A549 (cell line): ENCODE measurements around the gene TRIM24. TPM values are rescaled to one million over a fixed set of nuclear protein-coding genes. Genes with fewer than 3 reads are reported as not detected.

Experiments used
- ATAC-seq, 2 experiments: fragments of 200-7000 bp in 1 of 2; fragments of >200 bp in 1 of 2; cut with Nextera tagmentation in 1 of 2; cut with Tn5 transposase in 1 of 2; 3 replicates each; pipeline versions ENCODE4 v1.8.0 to v1.9.1; 2018 to 2020; ENCODE audit warnings: mild to moderate bottlenecking in 1 of 2, moderate library complexity in 1 of 2
- CTCF ChIA-PET: fragments of 300-600 bp; sonication (Branson Sonifier 250); formaldehyde crosslinking; extraction: SDS; loops from one replicate; lab custom pipeline; 2021; ENCODE audit warnings: antibody characterized with exemption, inconsistent platforms; lab: Yijun Ruan, JAX
- POLR2A ChIA-PET: fragments of 350-600 bp; formaldehyde crosslinking; extraction: SDS; loops from one replicate; lab custom pipeline; 2021; ENCODE audit warnings: antibody characterized with exemption, inconsistent platforms; lab: Yijun Ruan, JAX
- DNase-seq, 2 experiments: peaks; one replicate each; pipeline versions ENCODE4 v3.0.0 to v3.0.0-alpha.2; 2011 to 2016; ENCODE audit warnings: low read depth in 1 of 2, low spot score in 1 of 2
- FAIRE-seq: peaks from 2 replicates; lab custom pipeline; 2011; peaks lifted over from hg19 to GRCh38; lab: Jason Lieb, UNC
- H3K27ac ChIP-seq, 2 experiments: fragments of >200 bp; sonication (Bioruptor Twin); formaldehyde crosslinking; 3 replicates each; pipeline ENCODE4 v1.5.1; 2016 to 2017
- H3K4me1 ChIP-seq: fragments of >200 bp; sonication (Bioruptor Twin); formaldehyde crosslinking; 3 replicates; pipeline ENCODE4 v1.6.1; 2016
- H3K4me2 ChIP-seq: fragments of >200 bp; sonication (Bioruptor Twin); formaldehyde crosslinking; 3 replicates; pipeline ENCODE4 v1.6.1; 2016
- H3K4me3 ChIP-seq: fragments of >200 bp; sonication (Bioruptor Twin); formaldehyde crosslinking; 3 replicates; pipeline ENCODE4 v1.5.1; 2016
- H3K9me3 ChIP-seq: fragments of >200 bp; sonication (Bioruptor Twin); formaldehyde crosslinking; 3 replicates; pipeline ENCODE4 v1.6.1; 2016
- CBX2 ChIP-seq: fragments of 200-600 bp; sonication (generic); IDR thresholded peaks from 2 replicates; pipeline ENCODE4 v1.6.1; 2016; ENCODE audit warnings: low read depth, mild to moderate bottlenecking, borderline replicate concordance
- CBX8 ChIP-seq: fragments of 200-600 bp; sonication (generic); IDR thresholded peaks from 2 replicates; pipeline ENCODE4 v1.6.1; 2016
- CHD2 ChIP-seq: fragments of 150-350 bp; IDR thresholded peaks from 2 replicates; pipeline ENCODE4 v1.6.1; 2014; ENCODE audit warnings: low read length; ENCODE audit not compliant: partially characterized antibody
- EHMT2 ChIP-seq: fragments of 200-600 bp; sonication (generic); IDR thresholded peaks from 2 replicates; pipeline ENCODE4 v1.6.1; 2016; ENCODE audit warnings: antibody characterized with exemption, low read depth, mild to moderate bottlenecking, moderate library complexity
- EP300 ChIP-seq, 2 experiments: fragments of >200 bp; sonication (Bioruptor Twin); formaldehyde crosslinking; IDR thresholded peaks; 2 replicates in 1 of 2; 3 replicates in 1 of 2; pipeline ENCODE4 v1.6.1; 2016 to 2017
- ESRRA ChIP-seq: fragments of 150-350 bp; IDR thresholded peaks from 2 replicates; pipeline ENCODE4 v1.6.1; 2014; ENCODE audit warnings: mild to moderate bottlenecking, low read length, borderline replicate concordance
- HEYL ChIP-seq: fragments of 250-450 bp; sonication (Bioruptor Pico); IDR thresholded peaks from 2 replicates; pipeline ENCODE4 v1.8.0; 2021; ENCODE audit warnings: mild to moderate bottlenecking, moderate library complexity
- HOXA7 ChIP-seq: fragments of 250-450 bp; sonication (Bioruptor Pico); IDR thresholded peaks from 2 replicates; pipeline ENCODE4 v1.5.0; 2020; ENCODE audit warnings: mild to moderate bottlenecking, moderate library complexity
- HOXB13 ChIP-seq: fragments of 250-450 bp; sonication (Bioruptor Pico); IDR thresholded peaks from 2 replicates; pipeline ENCODE4 v1.5.0; 2020; ENCODE audit warnings: low read depth, mild to moderate bottlenecking, moderate library complexity
- JUN ChIP-seq, 2 experiments: fragments of >200 bp; sonication (Bioruptor Twin); formaldehyde crosslinking; IDR thresholded peaks; 2 replicates in 1 of 2; 3 replicates in 1 of 2; pipeline ENCODE4 v1.6.1; 2016 to 2017
- JUNB ChIP-seq: fragments of >200 bp; sonication (Bioruptor Twin); formaldehyde crosslinking; IDR thresholded peaks from 2 replicates; pipeline ENCODE4 v1.6.1; 2016
- KDM5A ChIP-seq: fragments of 200-600 bp; sonication (generic); IDR thresholded peaks from 2 replicates; pipeline ENCODE4 v1.6.1; 2016; ENCODE audit warnings: antibody characterized with exemption, mild to moderate bottlenecking
- MAX ChIP-seq: IDR thresholded peaks from 2 replicates; pipeline ENCODE4 v1.6.1; 2012
- NFE2L2 ChIP-seq: fragments of 150-350 bp; conservative IDR thresholded peaks from 2 replicates; pipeline ENCODE4 v1.6.1; 2014; ENCODE audit warnings: low read length
- NR3C1 ChIP-seq: fragments of >200 bp; sonication (Bioruptor Twin); formaldehyde crosslinking; IDR thresholded peaks from 3 replicates; pipeline ENCODE4 v1.6.1; 2017
- POLR2AphosphoS2 ChIP-seq: conservative IDR thresholded peaks from 2 replicates; pipeline ENCODE4 v1.6.1; 2012; ENCODE audit warnings: low read length, improper control_type of control experiment, inconsistent platforms
- RAD21 ChIP-seq, 2 experiments: fragments of >200 bp in 1 of 2; sonication (Bioruptor Twin) in 1 of 2; formaldehyde crosslinking in 1 of 2; IDR thresholded peaks in 1 of 2; conservative IDR thresholded peaks in 1 of 2; 2 replicates in 1 of 2; 3 replicates in 1 of 2; pipeline ENCODE4 v1.6.1; 2012 to 2018; ENCODE audit warnings: inconsistent platforms in 1 of 2
- RARB ChIP-seq: fragments of 250-450 bp; sonication (Bioruptor Pico); IDR thresholded peaks from 2 replicates; pipeline ENCODE4 v1.8.0; 2021; ENCODE audit warnings: mild to moderate bottlenecking, moderate library complexity
- REST ChIP-seq: fragments of 200-600 bp; sonication (generic); IDR thresholded peaks from 2 replicates; pipeline ENCODE4 v1.6.1; 2016; ENCODE audit warnings: antibody characterized with exemption, mild to moderate bottlenecking, moderate library complexity
- RFX5 ChIP-seq: fragments of 450-650 bp; IDR thresholded peaks from 2 replicates; pipeline ENCODE4 v1.7.1; 2014; ENCODE audit warnings: antibody characterized with exemption, mild to moderate bottlenecking, moderate library complexity
- SMC3 ChIP-seq: fragments of >200 bp; sonication (Bioruptor Twin); formaldehyde crosslinking; IDR thresholded peaks from 3 replicates; pipeline ENCODE4 v1.6.1; 2018; ENCODE audit warnings: inconsistent platforms
- ZC3H11A ChIP-seq: fragments of 450-650 bp; IDR thresholded peaks from 2 replicates; pipeline ENCODE4 v1.6.1; 2014; ENCODE audit warnings: antibody characterized with exemption, mild to moderate bottlenecking
- ZFP36 ChIP-seq: fragments of 450-650 bp; IDR thresholded peaks from 2 replicates; pipeline ENCODE4 v1.6.1; 2014; ENCODE audit warnings: borderline replicate concordance; ENCODE audit not compliant: partially characterized antibody
- ZSCAN20 ChIP-seq: fragments of 250-450 bp; sonication (Bioruptor Pico); IDR thresholded peaks from 2 replicates; pipeline ENCODE4 v1.8.0; 2022; ENCODE audit warnings: mild to moderate bottlenecking, moderate library complexity
- WGBS: methylation state at CpG from one replicate; pipeline ENCODE4 v1.1.6; 2017; ENCODE audit errors: missing lambda C conversion rate; 5-methylcytosine and 5-hydroxymethylcytosine counted together
- polyA plus RNA-seq, 4 experiments: library from polyadenylated mRNA; depleted of rRNA in 3 of 4; stranded (reverse); fragments of >200 nt; fragmentation: RNase III in 1 of 4; extraction: RNeasy Plus Mini Kit Qiagen cat#74134 plus additional on column Dnase treatment in 1 of 4; gene quantifications; 2 replicates in 3 of 4; 3 replicates in 1 of 4; pipeline ENCODE4 v1.2.3, GENCODE V29; 2011 to 2017
- TF ChIP-seq, protein P1 (sequence below): fragments of 250-450 bp; sonication (Bioruptor Pico); IDR thresholded peaks from 2 replicates; pipeline ENCODE4 v1.5.0; 2021; ENCODE audit warnings: mild to moderate bottlenecking, moderate library complexity, borderline replicate concordance

The TRIM24 gene
- polyA plus RNA-seq, 2 of the 4 experiments (the other 2 are of a cell fraction): 8.3 to 11.6 TPM

DNA sequence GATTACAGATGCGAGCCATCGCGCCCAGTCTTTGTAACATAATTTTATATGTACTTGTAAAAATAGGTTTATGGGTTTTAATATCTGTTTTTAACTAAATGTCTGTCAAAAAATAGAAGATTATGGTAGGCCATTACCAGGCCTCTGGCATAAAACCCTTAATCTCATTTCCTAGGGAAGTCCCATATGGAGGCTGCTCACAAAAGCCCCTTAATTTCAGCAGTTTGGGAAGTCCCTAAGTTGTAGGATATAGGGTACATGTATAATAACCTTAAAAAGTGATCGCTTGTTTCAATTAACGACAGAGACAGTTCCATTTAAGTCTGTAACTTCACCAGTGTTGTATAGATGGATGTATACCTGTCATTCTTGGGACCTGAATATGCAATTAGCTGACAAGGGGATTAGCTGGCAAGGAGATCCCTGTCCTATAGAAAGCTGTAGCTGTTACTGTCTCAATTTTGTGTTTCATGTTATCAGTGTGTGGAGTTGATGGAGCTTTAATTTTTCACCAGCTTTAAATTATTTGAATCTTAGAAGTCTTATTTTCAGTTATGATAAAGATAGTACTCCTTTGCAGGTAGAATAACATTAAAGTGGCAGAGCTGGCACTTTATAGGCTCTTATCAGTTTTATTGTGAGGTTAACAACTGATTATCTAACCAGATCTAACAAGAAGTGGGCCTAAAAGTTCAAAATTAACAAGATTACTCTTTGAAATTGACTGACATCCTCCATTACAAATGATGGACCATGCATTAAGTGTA, 10.5 kb downstream of the TRIM24 start:
- FAIRE-seq: no peak
- no peak overlapping the region for H3K27ac ChIP-seq
- ATAC-seq: no peak
- H3K4me1 ChIP-seq: no peaks in the 10 kb centered on the region
- no peak overlapping the region for H3K4me3 ChIP-seq
- no peak overlapping the region for H3K4me2 ChIP-seq
- POLR2A ChIA-PET: no interaction called here
- 95% methylated on average over 5 of the region's 5 CpGs for WGBS
- H3K9me3 ChIP-seq: no peaks in the 10 kb centered on the region
- TF ChIP-seq ZFP36 (no peak), SMC3 (no peak), CHD2 (no peak), MAX (no peak), NR3C1 (no peak), RAD21 (conservative IDR thresholded peaks at IDR 0.05 in 1 of 2, IDR thresholded peaks at IDR 0.05 in 1 of 2) (no peak), HEYL (CRISPR knock-in tag) (no peak), RFX5 (no peak), HOXB13 (CRISPR knock-in tag) (no peak), CBX8 (no peak), ZC3H11A (no peak), ZSCAN20 (CRISPR knock-in tag) (no peak), RARB (CRISPR knock-in tag) (no peak), EHMT2 (no peak), JUN (IDR thresholded peaks at IDR 0.05) (no peak), KDM5A (no peak), CBX2 (no peak), HOXA7 (CRISPR knock-in tag) (no peak)
- TF ChIP-seq, protein P1, sequence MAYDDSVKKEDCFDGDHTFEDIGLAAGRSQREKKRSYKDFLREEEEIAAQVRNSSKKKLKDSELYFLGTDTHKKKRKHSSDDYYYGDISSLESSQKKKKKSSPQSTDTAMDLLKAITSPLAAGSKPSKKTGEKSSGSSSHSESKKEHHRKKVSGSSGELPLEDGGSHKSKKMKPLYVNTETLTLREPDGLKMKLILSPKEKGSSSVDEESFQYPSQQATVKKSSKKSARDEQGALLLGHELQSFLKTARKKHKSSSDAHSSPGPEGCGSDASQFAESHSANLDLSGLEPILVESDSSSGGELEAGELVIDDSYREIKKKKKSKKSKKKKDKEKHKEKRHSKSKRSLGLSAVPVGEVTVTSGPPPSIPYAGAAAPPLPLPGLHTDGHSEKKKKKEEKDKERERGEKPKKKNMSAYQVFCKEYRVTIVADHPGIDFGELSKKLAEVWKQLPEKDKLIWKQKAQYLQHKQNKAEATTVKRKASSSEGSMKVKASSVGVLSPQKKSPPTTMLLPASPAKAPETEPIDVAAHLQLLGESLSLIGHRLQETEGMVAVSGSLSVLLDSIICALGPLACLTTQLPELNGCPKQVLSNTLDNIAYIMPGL: no peak
- TF ChIP-seq, all 56 proteins: peak for 0
- CTCF ChIA-PET: no interaction called here
- no peak for DNase-seq

- WGBS: 89% methylated on average over 7 of the region's 7 CpGs
- ChIA-PET CTCF (interaction anchor here (1.6 kb wide), 1 partner anchor 10 kb away, joined by 5 read pairs; no protein-coding TSS in a partner anchor), POLR2A (no interaction called here)
- FAIRE-seq: no peak
- Histone ChIP-seq H3K4me3 (no peak overlapping the region), H3K27ac (no peak overlapping the region), H3K9me3 (no peaks in the 10 kb centered on the region), H3K4me2 (no peak overlapping the region), H3K4me1 (peaks cover 10% of the 10 kb centered on the region; the same call in 2 of the 3 replicates)
- TF ChIP-seq EP300 (IDR thresholded peaks at IDR 0.05) (no peak), RARB (CRISPR knock-in tag) (no peak)
- ATAC-seq: no peak
- DNase-seq: no peak
Observed at GRCh38 chr7:138472292-138473079, 12.4 kb downstream of the TRIM24 start.

DNA sequence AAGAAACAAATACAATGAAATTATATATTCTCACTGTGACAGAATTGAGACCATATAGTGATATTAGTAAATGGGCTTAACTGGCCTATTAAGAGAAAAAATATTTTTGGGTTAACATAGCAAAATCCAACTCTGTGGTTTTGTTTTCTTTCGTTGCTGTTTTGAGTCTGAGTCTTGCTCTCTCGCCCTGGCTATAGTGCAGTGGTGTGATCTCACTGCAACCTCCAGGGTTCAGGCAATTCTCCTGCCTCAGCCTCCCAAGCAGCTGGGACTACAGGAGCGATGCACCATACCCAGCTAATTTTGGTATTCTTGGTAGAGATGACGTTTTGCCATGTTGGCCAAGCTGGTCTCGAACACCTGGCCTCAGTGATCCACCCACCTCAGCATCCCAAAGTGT, 15.3 kb downstream of the TRIM24 start:
- ATAC-seq (no peak), FAIRE-seq (no peak), DNase-seq (no peak)
- no peak overlapping the region for H3K27ac ChIP-seq
- no peak overlapping the region for H3K4me3 ChIP-seq
- no peaks in the 10 kb centered on the region for H3K9me3 ChIP-seq
- ChIA-PET POLR2A (no interaction called here), CTCF (no interaction called here)
- TF ChIP-seq REST (no peak), NFE2L2 (no peak), JUNB (no peak), ZSCAN20 (CRISPR knock-in tag) (no peak), RAD21 (conservative IDR thresholded peaks at IDR 0.05 in 1 of 2, IDR thresholded peaks at IDR 0.05 in 1 of 2) (no peak), ESRRA (no peak), POLR2AphosphoS2 (no peak), HOXB13 (CRISPR knock-in tag) (no peak)
- peaks cover 20% of the 10 kb centered on the region; the same call in 2 of the 3 replicates for H3K4me1 ChIP-seq
- WGBS: 84% methylated on average over 5 of the region's 5 CpGs
- no peak overlapping the region for H3K4me2 ChIP-seq
